ENCODE measurements around the gene FAM187B. TPM values are rescaled to one million over a fixed set of nuclear protein-coding genes. Genes with fewer than 3 reads are reported as not detected.
A peak's percentile ranks its signal among the peaks of the same experiment; 100 is the strongest.
"Not testable (repeated sequence)": the region's sequence is repeated elsewhere in the genome, so short reads cannot be mapped to it uniquely, and the experiment has no call there.

FAM187B gene
- total RNA-seq, 2 experiments from 2014 or later = not detected

DNA sequence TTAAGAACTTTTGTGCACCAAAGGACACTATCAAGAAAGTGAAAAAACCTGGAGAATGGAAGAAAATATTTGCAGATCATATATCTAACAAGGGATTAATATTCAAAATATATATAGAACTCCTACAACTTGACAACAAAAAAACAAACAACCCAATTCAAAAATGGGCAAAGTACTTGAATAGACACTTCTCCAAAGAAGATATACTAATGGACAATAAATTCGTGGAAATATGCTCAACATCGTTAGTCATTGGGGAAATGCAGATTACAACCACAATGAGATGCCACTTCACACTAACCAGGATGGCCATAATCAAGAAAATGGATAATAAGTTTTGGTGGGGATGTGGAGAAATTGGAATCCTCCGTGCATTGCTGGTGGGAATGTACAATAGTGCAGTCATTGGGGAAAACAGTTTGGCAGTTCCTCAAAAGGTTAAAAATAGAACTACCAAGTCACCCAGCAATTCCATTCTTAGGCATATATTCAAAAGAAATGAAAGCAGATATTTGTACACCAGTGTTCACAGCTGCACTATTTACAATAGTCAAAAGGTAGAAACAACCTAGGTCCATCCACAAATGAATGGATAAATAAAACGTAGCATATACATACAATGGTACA, 18.0 kb upstream of the FAM187B start:
- ATAC-seq = no peak
- POLR2A ChIA-PET = no interaction called here
- Mint-ChIP-seq H3K36me3 (ENCODE audit: low read depth) (peaks cover 22% of the 10 kb centered on the region), H3K9me3 (ENCODE audit: insufficient read depth) (peaks cover 12% of the 10 kb centered on the region), H3K4me1 (ENCODE audit: low read depth) (peaks cover 34% of the 10 kb centered on the region), H3K27ac (no peak overlapping the region), H3K4me3 (no peak overlapping the region), H3K27me3 (ENCODE audit: low read depth) (peaks cover 18% of the 10 kb centered on the region)
- DNase-seq = no peak
- CTCF ChIA-PET = no interaction called here

- DNase-seq (no peak), ATAC-seq (no peak)
- Mint-ChIP-seq H3K36me3 (ENCODE audit: low read depth) (peaks cover 15% of the 10 kb centered on the region), H3K4me3 (no peak overlapping the region), H3K9me3 (ENCODE audit: insufficient read depth) (peaks cover 21% of the 10 kb centered on the region), H3K27me3 (ENCODE audit: low read depth) (peaks cover 8% of the 10 kb centered on the region), H3K27ac (no peak overlapping the region), H3K4me1 (ENCODE audit: low read depth) (peaks cover 19% of the 10 kb centered on the region)
- ChIA-PET CTCF (interaction anchor here (0.9 to 3.3 kb wide), 7 partner anchors 10 to 227 kb away, joined by 3 to 16 read pairs (median 4); partner anchors contain the start of gene USF2), POLR2A (interaction anchor here (1.1 to 2.3 kb wide), 2 partner anchors 23 to 35 kb away, joined by 3 to 5 read pairs; no protein-coding TSS in a partner anchor)
These were observed 12.9 kb upstream of the FAM187B start for GRCh38 chr19:35241417-35241816.

- Mint-ChIP-seq H3K27me3 (ENCODE audit: low read depth) (peaks cover 5% of the 10 kb centered on the region), H3K4me3 (peak overlapping the region; percentile 35), H3K27ac (peak overlapping the region; percentile 78), H3K36me3 (ENCODE audit: low read depth) (peaks cover 13% of the 10 kb centered on the region), H3K9me3 (ENCODE audit: insufficient read depth) (peaks cover 21% of the 10 kb centered on the region), H3K4me1 (ENCODE audit: low read depth) (peaks cover 19% of the 10 kb centered on the region)
- DNase-seq = no peak
- ChIA-PET CTCF (interaction anchor here (1.0 to 3.3 kb wide), 6 partner anchors 11 to 104 kb away, joined by 3 to 16 read pairs (median 4); no protein-coding TSS in a partner anchor), POLR2A (interaction anchor here (0.8 to 2.3 kb wide), 5 partner anchors 24 to 99 kb away, joined by 3 to 7 read pairs (median 5); partner anchors contain the start of gene FXYD5)
- peak; percentile 58 for ATAC-seq
These were observed 11.8 kb upstream of the FAM187B start for GRCh38 chr19:35240327-35240726.

GRCh38 chr19:35239597-35239996, 11.1 kb upstream of the FAM187B start:
- not testable (repeated sequence) for DNase-seq; H3K27me3 Mint-ChIP-seq (ENCODE audit: low read depth); H3K4me3 Mint-ChIP-seq; ATAC-seq
- CTCF ChIA-PET = interaction anchor here (1.0 to 3.3 kb wide), 3 partner anchors 16 to 104 kb away, joined by 3 to 16 read pairs (median 4); no protein-coding TSS in a partner anchor
- POLR2A ChIA-PET = interaction anchor here (0.8 to 1.9 kb wide), 3 partner anchors 60 to 98 kb away, joined by 3 to 7 read pairs (median 5); partner anchors contain the start of gene FXYD5
- peak overlapping the region; percentile 78 for H3K27ac Mint-ChIP-seq
- peaks cover 21% of the 10 kb centered on the region for H3K9me3 Mint-ChIP-seq (ENCODE audit: insufficient read depth)
- H3K36me3 Mint-ChIP-seq (ENCODE audit: low read depth) = peaks cover 13% of the 10 kb centered on the region
- H3K4me1 Mint-ChIP-seq (ENCODE audit: low read depth) = peaks cover 19% of the 10 kb centered on the region

GRCh38 chr19:35236638-35237400, 8.3 kb upstream of the FAM187B start:
- ChIA-PET POLR2A (no interaction called here), CTCF (interaction anchor here (1.1 to 1.5 kb wide), 5 partner anchors 14 to 241 kb away, joined by 3 to 4 read pairs (median 3); no protein-coding TSS in a partner anchor)
- H3K36me3 Mint-ChIP-seq (ENCODE audit: low read depth) = peaks cover 10% of the 10 kb centered on the region

GRCh38 chr19:35232912-35233311, 4.4 kb upstream of the FAM187B start:
- no peak for DNase-seq
- Mint-ChIP-seq H3K4me3 (no peak overlapping the region), H3K36me3 (ENCODE audit: low read depth) (peaks cover 3% of the 10 kb centered on the region), H3K4me1 (ENCODE audit: low read depth) (no peaks in the 10 kb centered on the region), H3K27ac (no peak overlapping the region), H3K27me3 (ENCODE audit: low read depth) (no peaks in the 10 kb centered on the region), H3K9me3 (ENCODE audit: insufficient read depth) (peaks cover 8% of the 10 kb centered on the region)
- ChIA-PET POLR2A (no interaction called here), CTCF (no interaction called here)
- no peak for ATAC-seq

More at GRCh38 chr19:35236638-35237400, 8.3 kb upstream of the FAM187B start:
- Mint-ChIP-seq H3K9me3 (ENCODE audit: insufficient read depth) (peaks cover 19% of the 10 kb centered on the region), H3K4me3 (no peak overlapping the region), H3K4me1 (ENCODE audit: low read depth) (peaks cover 19% of the 10 kb centered on the region), H3K27me3 (ENCODE audit: low read depth) (no peaks in the 10 kb centered on the region), H3K27ac (no peak overlapping the region)
- ATAC-seq (no peak), DNase-seq (no peak)

GRCh38 chr19:35231956-35232645, 3.6 kb upstream of the FAM187B start:
- Mint-ChIP-seq H3K4me1 (ENCODE audit: low read depth) (no peaks in the 10 kb centered on the region), H3K27me3 (ENCODE audit: low read depth) (no peaks in the 10 kb centered on the region), H3K4me3 (no peak overlapping the region), H3K27ac (no peak overlapping the region), H3K9me3 (ENCODE audit: insufficient read depth) (peaks cover 8% of the 10 kb centered on the region), H3K36me3 (ENCODE audit: low read depth) (peaks cover 3% of the 10 kb centered on the region)
- ChIA-PET CTCF (no interaction called here), POLR2A (no interaction called here)
- ATAC-seq (no peak), DNase-seq (no peak)

GRCh38 chr19:35229601-35230000, 1.1 kb upstream of the FAM187B start:
- no peaks in the 10 kb centered on the region for H3K4me1 Mint-ChIP-seq (ENCODE audit: low read depth)
- ChIA-PET POLR2A (no interaction called here), CTCF (no interaction called here)
- no peaks in the 10 kb centered on the region for H3K27me3 Mint-ChIP-seq (ENCODE audit: low read depth)
- H3K4me3 Mint-ChIP-seq = no peak overlapping the region
- ATAC-seq (no peak), DNase-seq (no peak)
- no peaks in the 10 kb centered on the region for H3K36me3 Mint-ChIP-seq (ENCODE audit: low read depth)
- H3K9me3 Mint-ChIP-seq (ENCODE audit: insufficient read depth) = peaks cover 4% of the 10 kb centered on the region
- H3K27ac Mint-ChIP-seq = no peak overlapping the region

DNA sequence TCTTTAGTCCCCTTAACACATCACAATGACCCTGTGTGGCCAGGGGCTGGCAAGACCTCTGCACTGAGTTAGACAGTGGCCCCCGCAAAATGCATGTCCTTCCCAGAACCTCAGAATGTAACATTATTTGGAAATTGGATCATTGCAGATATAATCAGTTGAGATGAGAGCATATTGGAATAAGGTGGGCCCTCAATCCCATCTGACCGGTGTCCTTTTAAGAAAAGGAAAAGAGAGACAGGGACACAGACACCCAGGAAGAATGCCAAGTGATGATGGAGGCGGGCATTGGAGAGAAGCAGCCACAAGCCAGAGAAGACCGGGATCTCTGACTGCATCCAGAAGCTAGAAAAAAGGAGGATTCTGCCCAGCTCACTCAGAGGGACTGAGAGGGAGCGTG, 1.8 kb downstream of the FAM187B start:
- ChIA-PET CTCF (interaction anchor here (0.8 kb wide), 1 partner anchor 15 kb away, joined by 3 read pairs; no protein-coding TSS in a partner anchor), POLR2A (no interaction called here)
- no peaks in the 10 kb centered on the region for H3K36me3 Mint-ChIP-seq (ENCODE audit: low read depth)
- no peak for DNase-seq
- peaks cover 3% of the 10 kb centered on the region for H3K4me1 Mint-ChIP-seq (ENCODE audit: low read depth)
- peaks cover 5% of the 10 kb centered on the region for H3K9me3 Mint-ChIP-seq (ENCODE audit: insufficient read depth)
- ATAC-seq = no peak
- H3K4me3 Mint-ChIP-seq = no peak overlapping the region
- no peak overlapping the region for H3K27ac Mint-ChIP-seq
- H3K27me3 Mint-ChIP-seq (ENCODE audit: low read depth) = no peaks in the 10 kb centered on the region

GRCh38 chr19:35225951-35226350, 2.6 kb downstream of the FAM187B start:
- no peaks in the 10 kb centered on the region for H3K36me3 Mint-ChIP-seq (ENCODE audit: low read depth)
- H3K27ac Mint-ChIP-seq = no peak overlapping the region
- no peak for DNase-seq
- peaks cover 3% of the 10 kb centered on the region for H3K4me1 Mint-ChIP-seq (ENCODE audit: low read depth)
- no peak overlapping the region for H3K4me3 Mint-ChIP-seq
- H3K27me3 Mint-ChIP-seq (ENCODE audit: low read depth) = no peaks in the 10 kb centered on the region
- POLR2A ChIA-PET = no interaction called here
- CTCF ChIA-PET = interaction anchor here (0.8 kb wide), 1 partner anchor 14 kb away, joined by 3 read pairs; no protein-coding TSS in a partner anchor
- H3K9me3 Mint-ChIP-seq (ENCODE audit: insufficient read depth) = peaks cover 5% of the 10 kb centered on the region
- no peak for ATAC-seq

DNA sequence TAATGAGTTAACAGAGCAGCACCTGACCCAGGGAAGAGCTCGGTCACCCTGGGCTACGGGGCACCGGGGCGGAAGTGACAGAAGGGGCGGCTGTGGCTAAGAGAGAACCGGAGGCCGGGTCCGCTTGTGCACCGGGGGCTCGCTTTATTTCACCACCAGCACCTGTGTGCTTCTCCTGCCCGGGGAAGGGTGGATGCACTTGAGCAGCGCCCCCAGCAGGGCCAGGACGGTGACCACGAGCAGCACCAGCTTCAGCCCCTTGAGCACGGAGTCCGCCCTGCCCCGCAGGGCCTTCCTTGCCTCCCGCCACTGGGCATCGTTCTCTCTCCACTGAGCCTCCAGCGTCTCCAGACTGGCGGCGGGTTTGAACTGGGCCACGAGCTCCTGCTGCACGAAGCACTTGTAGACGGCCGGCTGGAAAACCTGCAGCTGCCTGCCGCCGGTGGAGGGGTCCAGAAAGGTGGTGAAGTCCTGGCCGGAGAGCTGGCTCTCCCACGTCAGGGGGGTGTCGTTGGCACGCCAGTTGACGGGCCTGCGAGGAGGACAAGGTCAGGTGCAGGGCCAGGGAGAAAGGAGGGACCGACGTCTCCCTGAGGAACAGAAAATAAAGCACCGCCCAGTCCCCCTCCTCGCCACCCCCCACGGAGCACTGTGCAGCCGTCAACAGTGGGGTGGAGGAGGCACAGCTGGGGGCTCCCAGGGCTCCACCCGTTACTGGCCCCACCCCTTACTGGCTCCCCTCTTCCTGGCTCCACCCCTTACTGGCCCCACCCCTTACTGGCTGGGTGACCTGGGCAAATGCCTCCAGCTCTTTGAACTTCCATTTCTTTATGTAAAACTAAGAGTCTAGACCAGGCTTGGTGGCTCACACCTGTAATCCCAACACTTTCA, 3.6 kb downstream of the FAM187B start:
- CTCF ChIA-PET = interaction anchor here (0.5 kb wide), 1 partner anchor 57 kb away, joined by 3 read pairs; no protein-coding TSS in a partner anchor
- POLR2A ChIA-PET = interaction anchor here (0.5 kb wide), 1 partner anchor 61 kb away, joined by 3 read pairs; no protein-coding TSS in a partner anchor
- ATAC-seq (no peak), DNase-seq (no peak)
- no peaks in the 10 kb centered on the region for H3K36me3 Mint-ChIP-seq (ENCODE audit: low read depth)
- H3K9me3 Mint-ChIP-seq (ENCODE audit: insufficient read depth) = peaks cover 5% of the 10 kb centered on the region
- no peak overlapping the region for H3K4me3 Mint-ChIP-seq
- no peak overlapping the region for H3K27ac Mint-ChIP-seq
- H3K4me1 Mint-ChIP-seq (ENCODE audit: low read depth) = peaks cover 3% of the 10 kb centered on the region
- no peaks in the 10 kb centered on the region for H3K27me3 Mint-ChIP-seq (ENCODE audit: low read depth)
